GM23338 (cell line): ENCODE measurements around the gene POLD3. TPM values are rescaled to one million over a fixed set of nuclear protein-coding genes. Genes with fewer than 3 reads are reported as not detected.

Experiments used
- ATAC-seq: fragments of 200-7000 bp; cut with Tn5 transposase; 3 replicates; pipeline ENCODE4 v1.9.1; 2020
- DNase-seq: peaks from one replicate; pipeline ENCODE4 v3.0.0-alpha.2; 2015; ENCODE audit warnings: low spot score
- H2AFZ ChIP-seq: fragments of 200-600 bp; sonication (generic); 2 replicates; pipeline ENCODE4 v1.8.0; 2016; ENCODE audit warnings: antibody characterized with exemption, mild to moderate bottlenecking, moderate library complexity
- H3F3A ChIP-seq: fragments of 200-600 bp; sonication (generic); replicated peaks from 2 replicates; pipeline ENCODE4 v1.8.0; 2017; ENCODE audit warnings: antibody characterized with exemption, mixed run types, low read depth
- H3K27ac ChIP-seq: fragments of 200-600 bp; sonication (generic); 2 replicates; pipeline ENCODE4 v1.6.1; 2016; ENCODE audit warnings: low read depth
- H3K27me3 ChIP-seq: fragments of 200-600 bp; sonication (generic); 2 replicates; pipeline ENCODE4 v1.8.0; 2016; ENCODE audit warnings: mild to moderate bottlenecking, mixed run types, moderate library complexity; ENCODE audit not compliant: insufficient read depth
- H3K36me3 ChIP-seq: fragments of 200-600 bp; sonication (generic); 2 replicates; pipeline ENCODE4 v1.8.0; 2016; ENCODE audit warnings: mild to moderate bottlenecking; ENCODE audit not compliant: insufficient read depth
- H3K4me1 ChIP-seq: fragments of 200-600 bp; sonication (generic); 2 replicates; pipeline ENCODE4 v1.8.0; 2016; ENCODE audit warnings: mild to moderate bottlenecking, moderate library complexity; ENCODE audit not compliant: insufficient read depth
- H3K4me2 ChIP-seq: fragments of 200-600 bp; sonication (generic); 2 replicates; pipeline ENCODE4 v1.7.1; 2017; ENCODE audit warnings: mixed run types
- H3K4me3 ChIP-seq: fragments of 200-600 bp; sonication (generic); 2 replicates; pipeline ENCODE4 v1.6.1; 2016; ENCODE audit warnings: mixed run types
- H3K79me2 ChIP-seq: fragments of 200-600 bp; sonication (generic); replicated peaks from 2 replicates; pipeline ENCODE4 v1.8.0; 2017; ENCODE audit warnings: mild to moderate bottlenecking; ENCODE audit not compliant: insufficient read depth
- H3K9me2 ChIP-seq: fragments of 200-600 bp; sonication (generic); 2 replicates; pipeline ENCODE4 v1.8.0; 2017; ENCODE audit not compliant: insufficient read depth
- H4K20me1 ChIP-seq: fragments of 200-600 bp; sonication (generic); replicated peaks from 2 replicates; pipeline ENCODE4 v1.8.0; 2017; ENCODE audit warnings: mild to moderate bottlenecking; ENCODE audit not compliant: insufficient read depth
- H3K27ac Mint-ChIP-seq: 2 replicates; pipeline ENCODE4 v1.8.0; 2020; ENCODE audit warnings: inconsistent platforms, mild to moderate bottlenecking, moderate library complexity, mixed read lengths
- H3K27me3 Mint-ChIP-seq: 3 replicates; pipeline ENCODE4 v1.8.0; 2022; ENCODE audit warnings: low read depth, mild to moderate bottlenecking, moderate library complexity, mixed read lengths, inconsistent platforms; ENCODE audit not compliant: insufficient read depth, poor library complexity
- H3K36me3 Mint-ChIP-seq: 3 replicates; pipeline ENCODE4 v1.8.0; 2021; ENCODE audit warnings: low read depth, mild to moderate bottlenecking, inconsistent platforms, moderate library complexity, mixed read lengths
- H3K4me1 Mint-ChIP-seq: 3 replicates; pipeline ENCODE4 v1.8.0; 2020; ENCODE audit warnings: mild to moderate bottlenecking, inconsistent platforms, mixed read lengths
- H3K4me3 Mint-ChIP-seq: 3 replicates; pipeline ENCODE4 v1.8.0; 2021; ENCODE audit warnings: moderate library complexity, mild to moderate bottlenecking, inconsistent platforms, mixed read lengths
- H3K9me3 Mint-ChIP-seq: 3 replicates; pipeline ENCODE4 v1.8.0; 2020; ENCODE audit warnings: moderate library complexity, mild to moderate bottlenecking, inconsistent platforms, mixed read lengths
- CREB1 ChIP-seq: fragments of 250-450 bp; sonication (Bioruptor Pico); IDR thresholded peaks from 2 replicates; pipeline ENCODE4 v1.5.0; 2020; ENCODE audit warnings: low read depth, mild to moderate bottlenecking, moderate library complexity
- CTCF ChIP-seq, 2 experiments: fragments of 200-600 bp in 1 of 2; sonication (generic) in 1 of 2; conservative IDR thresholded peaks; 2 replicates each; pipeline versions ENCODE4 v1.5.1 to v1.6.1; 2016 to 2017; ENCODE audit warnings: antibody characterized with exemption in 2 of 2, low read depth in 2 of 2, mild to moderate bottlenecking in 2 of 2, moderate library complexity in 1 of 2
- ETS1 ChIP-seq: IDR thresholded peaks from 2 replicates; pipeline ENCODE4 v1.6.1; 2016; ENCODE audit warnings: antibody characterized with exemption
- EZH2 ChIP-seq: fragments of 200-600 bp; sonication (generic); IDR thresholded peaks from one replicate; pipeline ENCODE4 v1.8.0; 2017; ENCODE audit warnings: antibody characterized with exemption, mild to moderate bottlenecking, low read depth; ENCODE audit not compliant: unreplicated experiment
- EZH2phosphoT487 ChIP-seq: fragments of 200-600 bp; sonication (generic); IDR thresholded peaks from one replicate; pipeline ENCODE4 v1.8.1; 2018; ENCODE audit warnings: antibody characterized with exemption; ENCODE audit not compliant: unreplicated experiment
- JUNB ChIP-seq: IDR thresholded peaks from one replicate; pipeline ENCODE4 v1.6.1; 2016; ENCODE audit warnings: antibody characterized with exemption; ENCODE audit not compliant: unreplicated experiment
- NANOG ChIP-seq: IDR thresholded peaks from 2 replicates; pipeline ENCODE4 v1.6.1; 2016; ENCODE audit warnings: antibody characterized with exemption, borderline replicate concordance
- POLR2AphosphoS5 ChIP-seq: IDR thresholded peaks from 2 replicates; pipeline ENCODE4 v1.6.1; 2016; ENCODE audit warnings: antibody characterized with exemption, low read depth
- STAT1 ChIP-seq: IDR thresholded peaks from one replicate; pipeline ENCODE4 v1.6.1; 2016; ENCODE audit warnings: antibody characterized with exemption; ENCODE audit not compliant: unreplicated experiment
- ZNF114 ChIP-seq: fragments of 250-450 bp; sonication (Bioruptor Pico); IDR thresholded peaks from 2 replicates; pipeline ENCODE4 v1.5.0; 2020; ENCODE audit warnings: mild to moderate bottlenecking, moderate library complexity
- ZNF331 ChIP-seq: fragments of 250-450 bp; sonication (Bioruptor Pico); IDR thresholded peaks from 2 replicates; pipeline ENCODE4 v1.5.0; 2020; ENCODE audit warnings: low read depth, mild to moderate bottlenecking, moderate library complexity
- polyA plus RNA-seq: library from polyadenylated mRNA; unstranded; fragments of >200 nt; fragmentation: Nextera tagmentation; extraction: Ambion mirVana; gene quantifications from 2 replicates; pipeline ENCODE4 v1.2.1, GENCODE V29; 2016
- total RNA-seq: library from RNA; depleted of rRNA; stranded (reverse); fragments of >200 nt; shearing (Covaris generic); gene quantifications from 2 replicates; pipeline ENCODE4 v1.2.3, GENCODE V29; 2014
- TF ChIP-seq, protein P1 (sequence below): fragments of 250-450 bp; sonication (Bioruptor Pico); IDR thresholded peaks from 2 replicates; pipeline ENCODE4 v1.5.0; 2020; ENCODE audit warnings: mild to moderate bottlenecking, moderate library complexity
- TF ChIP-seq, protein P2 (sequence below): IDR thresholded peaks from one replicate; pipeline ENCODE4 v1.6.1; 2018; ENCODE audit warnings: antibody characterized with exemption; ENCODE audit not compliant: unreplicated experiment

POLD3 gene
- total and polyA plus RNA-seq, 2 experiments from 2014 or later, result 21.9 to 50.1 TPM

GRCh38 chr11:74642912-74643311 is 50.5 kb downstream of the POLD3 start:
- H3K9me3 Mint-ChIP-seq, result no peaks in the 10 kb centered on the region
- Histone ChIP-seq H2AFZ (no peak overlapping the region), H3K4me1 (no peaks in the 10 kb centered on the region), H3K36me3 (0 out of 2 replicates have a peak, but pooled peaks cover 3% of the 10 kb centered on the region), H3K4me3 (no peak overlapping the region), H4K20me1 (peaks cover 3% of the 10 kb centered on the region; the same call in 1 of the 2 replicates), H3F3A (no peaks in the 10 kb centered on the region), H3K79me2 (no peaks in the 10 kb centered on the region), H3K9me2 (no peaks in the 10 kb centered on the region), H3K4me2 (no peak overlapping the region), H3K27me3 (no peaks in the 10 kb centered on the region), H3K27ac (no peak overlapping the region)
- no peak overlapping the region for H3K27ac Mint-ChIP-seq
- ATAC-seq (no peak), DNase-seq (no peak)
- H3K27me3 Mint-ChIP-seq, result no peaks in the 10 kb centered on the region
- TF ChIP-seq, protein P1, sequence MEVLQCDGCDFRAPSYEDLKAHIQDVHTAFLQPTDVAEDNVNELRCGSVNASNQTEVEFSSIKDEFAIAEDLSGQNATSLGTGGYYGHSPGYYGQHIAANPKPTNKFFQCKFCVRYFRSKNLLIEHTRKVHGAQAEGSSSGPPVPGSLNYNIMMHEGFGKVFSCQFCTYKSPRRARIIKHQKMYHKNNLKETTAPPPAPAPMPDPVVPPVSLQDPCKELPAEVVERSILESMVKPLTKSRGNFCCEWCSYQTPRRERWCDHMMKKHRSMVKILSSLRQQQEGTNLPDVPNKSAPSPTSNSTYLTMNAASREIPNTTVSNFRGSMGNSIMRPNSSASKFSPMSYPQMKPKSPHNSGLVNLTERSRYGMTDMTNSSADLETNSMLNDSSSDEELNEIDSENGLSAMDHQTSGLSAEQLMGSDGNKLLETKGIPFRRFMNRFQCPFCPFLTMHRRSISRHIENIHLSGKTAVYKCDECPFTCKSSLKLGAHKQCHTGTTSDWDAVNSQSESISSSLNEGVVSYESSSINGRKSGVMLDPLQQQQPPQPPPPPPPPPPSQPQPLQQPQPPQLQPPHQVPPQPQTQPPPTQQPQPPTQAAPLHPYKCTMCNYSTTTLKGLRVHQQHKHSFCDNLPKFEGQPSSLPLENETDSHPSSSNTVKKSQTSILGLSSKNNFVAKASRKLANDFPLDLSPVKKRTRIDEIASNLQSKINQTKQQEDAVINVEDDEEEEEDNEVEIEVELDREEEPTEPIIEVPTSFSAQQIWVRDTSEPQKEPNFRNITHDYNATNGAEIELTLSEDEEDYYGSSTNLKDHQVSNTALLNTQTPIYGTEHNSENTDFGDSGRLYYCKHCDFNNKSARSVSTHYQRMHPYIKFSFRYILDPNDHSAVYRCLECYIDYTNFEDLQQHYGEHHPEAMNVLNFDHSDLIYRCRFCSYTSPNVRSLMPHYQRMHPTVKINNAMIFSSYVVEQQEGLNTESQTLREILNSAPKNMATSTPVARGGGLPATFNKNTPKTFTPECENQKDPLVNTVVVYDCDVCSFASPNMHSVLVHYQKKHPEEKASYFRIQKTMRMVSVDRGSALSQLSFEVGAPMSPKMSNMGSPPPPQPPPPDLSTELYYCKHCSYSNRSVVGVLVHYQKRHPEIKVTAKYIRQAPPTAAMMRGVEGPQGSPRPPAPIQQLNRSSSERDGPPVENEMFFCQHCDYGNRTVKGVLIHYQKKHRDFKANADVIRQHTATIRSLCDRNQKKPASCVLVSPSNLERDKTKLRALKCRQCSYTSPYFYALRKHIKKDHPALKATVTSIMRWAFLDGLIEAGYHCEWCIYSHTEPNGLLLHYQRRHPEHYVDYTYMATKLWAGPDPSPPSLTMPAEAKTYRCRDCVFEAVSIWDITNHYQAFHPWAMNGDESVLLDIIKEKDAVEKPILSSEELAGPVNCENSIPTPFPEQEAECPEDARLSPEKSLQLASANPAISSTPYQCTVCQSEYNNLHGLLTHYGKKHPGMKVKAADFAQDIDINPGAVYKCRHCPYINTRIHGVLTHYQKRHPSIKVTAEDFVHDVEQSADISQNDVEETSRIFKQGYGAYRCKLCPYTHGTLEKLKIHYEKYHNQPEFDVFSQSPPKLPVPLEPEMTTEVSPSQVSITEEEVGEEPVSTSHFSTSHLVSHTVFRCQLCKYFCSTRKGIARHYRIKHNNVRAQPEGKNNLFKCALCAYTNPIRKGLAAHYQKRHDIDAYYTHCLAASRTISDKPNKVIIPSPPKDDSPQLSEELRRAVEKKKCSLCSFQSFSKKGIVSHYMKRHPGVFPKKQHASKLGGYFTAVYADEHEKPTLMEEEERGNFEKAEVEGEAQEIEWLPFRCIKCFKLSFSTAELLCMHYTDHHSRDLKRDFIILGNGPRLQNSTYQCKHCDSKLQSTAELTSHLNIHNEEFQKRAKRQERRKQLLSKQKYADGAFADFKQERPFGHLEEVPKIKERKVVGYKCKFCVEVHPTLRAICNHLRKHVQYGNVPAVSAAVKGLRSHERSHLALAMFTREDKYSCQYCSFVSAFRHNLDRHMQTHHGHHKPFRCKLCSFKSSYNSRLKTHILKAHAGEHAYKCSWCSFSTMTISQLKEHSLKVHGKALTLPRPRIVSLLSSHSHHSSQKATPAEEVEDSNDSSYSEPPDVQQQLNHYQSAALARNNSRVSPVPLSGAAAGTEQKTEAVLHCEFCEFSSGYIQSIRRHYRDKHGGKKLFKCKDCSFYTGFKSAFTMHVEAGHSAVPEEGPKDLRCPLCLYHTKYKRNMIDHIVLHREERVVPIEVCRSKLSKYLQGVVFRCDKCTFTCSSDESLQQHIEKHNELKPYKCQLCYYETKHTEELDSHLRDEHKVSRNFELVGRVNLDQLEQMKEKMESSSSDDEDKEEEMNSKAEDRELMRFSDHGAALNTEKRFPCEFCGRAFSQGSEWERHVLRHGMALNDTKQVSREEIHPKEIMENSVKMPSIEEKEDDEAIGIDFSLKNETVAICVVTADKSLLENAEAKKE (CRISPR knock-in tag), result no peak
- TF ChIP-seq, protein P2, sequence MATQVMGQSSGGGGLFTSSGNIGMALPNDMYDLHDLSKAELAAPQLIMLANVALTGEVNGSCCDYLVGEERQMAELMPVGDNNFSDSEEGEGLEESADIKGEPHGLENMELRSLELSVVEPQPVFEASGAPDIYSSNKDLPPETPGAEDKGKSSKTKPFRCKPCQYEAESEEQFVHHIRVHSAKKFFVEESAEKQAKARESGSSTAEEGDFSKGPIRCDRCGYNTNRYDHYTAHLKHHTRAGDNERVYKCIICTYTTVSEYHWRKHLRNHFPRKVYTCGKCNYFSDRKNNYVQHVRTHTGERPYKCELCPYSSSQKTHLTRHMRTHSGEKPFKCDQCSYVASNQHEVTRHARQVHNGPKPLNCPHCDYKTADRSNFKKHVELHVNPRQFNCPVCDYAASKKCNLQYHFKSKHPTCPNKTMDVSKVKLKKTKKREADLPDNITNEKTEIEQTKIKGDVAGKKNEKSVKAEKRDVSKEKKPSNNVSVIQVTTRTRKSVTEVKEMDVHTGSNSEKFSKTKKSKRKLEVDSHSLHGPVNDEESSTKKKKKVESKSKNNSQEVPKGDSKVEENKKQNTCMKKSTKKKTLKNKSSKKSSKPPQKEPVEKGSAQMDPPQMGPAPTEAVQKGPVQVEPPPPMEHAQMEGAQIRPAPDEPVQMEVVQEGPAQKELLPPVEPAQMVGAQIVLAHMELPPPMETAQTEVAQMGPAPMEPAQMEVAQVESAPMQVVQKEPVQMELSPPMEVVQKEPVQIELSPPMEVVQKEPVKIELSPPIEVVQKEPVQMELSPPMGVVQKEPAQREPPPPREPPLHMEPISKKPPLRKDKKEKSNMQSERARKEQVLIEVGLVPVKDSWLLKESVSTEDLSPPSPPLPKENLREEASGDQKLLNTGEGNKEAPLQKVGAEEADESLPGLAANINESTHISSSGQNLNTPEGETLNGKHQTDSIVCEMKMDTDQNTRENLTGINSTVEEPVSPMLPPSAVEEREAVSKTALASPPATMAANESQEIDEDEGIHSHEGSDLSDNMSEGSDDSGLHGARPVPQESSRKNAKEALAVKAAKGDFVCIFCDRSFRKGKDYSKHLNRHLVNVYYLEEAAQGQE, result no peak
- no peak for TF ChIP-seq EZH2
- TF ChIP-seq ZNF331 (CRISPR knock-in tag), result no peak
- TF ChIP-seq CTCF (conservative IDR thresholded peaks at IDR 0.05; ENCODE audit: low read depth in 2 of 2), result no peak
- no peak for TF ChIP-seq ETS1
- no peak for TF ChIP-seq STAT1
- TF ChIP-seq JUNB, result no peak
- TF ChIP-seq ZNF114 (CRISPR knock-in tag), result no peak
- TF ChIP-seq CREB1 (CRISPR knock-in tag), result no peak
- no peak for TF ChIP-seq POLR2AphosphoS5
- TF ChIP-seq EZH2phosphoT487, result no peak
- no peak for TF ChIP-seq NANOG
- H3K4me1 Mint-ChIP-seq, result peaks cover 2% of the 10 kb centered on the region; the same call in 1 of the 3 replicates
- peaks cover 16% of the 10 kb centered on the region; the same call in 2 of the 3 replicates for H3K36me3 Mint-ChIP-seq
- no peak overlapping the region for H3K4me3 Mint-ChIP-seq
